ENCODE measurements around the gene HSD17B8.

Gene HSD17B8

DNA sequence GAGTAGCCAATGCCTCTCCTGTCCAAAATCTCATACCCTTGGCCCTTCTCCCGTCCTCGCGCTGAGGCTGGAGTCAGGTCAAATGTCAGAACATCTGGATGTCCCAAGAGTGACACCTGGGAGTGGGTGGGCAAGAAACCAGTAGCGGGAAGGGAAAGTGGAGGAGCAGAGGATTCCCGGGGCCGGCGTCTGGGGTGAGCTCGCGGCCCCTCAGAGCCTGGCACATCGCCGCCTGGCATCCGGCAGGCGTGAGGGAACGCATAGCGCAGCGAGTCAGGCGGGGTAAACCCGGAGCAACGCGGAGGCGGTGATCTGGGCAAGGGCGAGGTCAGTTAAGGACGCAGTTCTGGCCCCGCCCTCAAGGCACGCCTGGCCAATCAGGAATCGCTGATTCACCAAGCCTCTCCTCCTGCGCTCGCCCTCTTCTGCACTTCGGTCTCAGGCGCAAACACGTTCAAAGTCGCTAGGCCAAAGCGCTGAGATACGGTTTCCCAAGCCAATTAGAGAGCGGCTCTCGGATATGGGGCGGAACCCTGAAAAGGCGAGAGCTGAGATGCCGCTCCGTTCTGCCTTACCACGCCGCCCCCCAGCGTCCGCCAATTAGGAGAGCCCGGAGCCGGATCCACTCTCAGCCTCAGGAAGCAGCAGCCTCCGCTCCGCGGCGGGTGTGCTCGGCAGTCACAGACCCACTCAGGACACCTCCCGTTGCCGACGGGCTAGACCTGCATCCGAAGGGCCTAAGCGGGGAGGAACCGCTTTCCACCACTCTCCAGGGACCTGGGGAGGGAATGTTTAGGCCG is 44.7 kb downstream of the HSD17B8 start:
- DNase-seq: peak; percentile 46

DNA sequence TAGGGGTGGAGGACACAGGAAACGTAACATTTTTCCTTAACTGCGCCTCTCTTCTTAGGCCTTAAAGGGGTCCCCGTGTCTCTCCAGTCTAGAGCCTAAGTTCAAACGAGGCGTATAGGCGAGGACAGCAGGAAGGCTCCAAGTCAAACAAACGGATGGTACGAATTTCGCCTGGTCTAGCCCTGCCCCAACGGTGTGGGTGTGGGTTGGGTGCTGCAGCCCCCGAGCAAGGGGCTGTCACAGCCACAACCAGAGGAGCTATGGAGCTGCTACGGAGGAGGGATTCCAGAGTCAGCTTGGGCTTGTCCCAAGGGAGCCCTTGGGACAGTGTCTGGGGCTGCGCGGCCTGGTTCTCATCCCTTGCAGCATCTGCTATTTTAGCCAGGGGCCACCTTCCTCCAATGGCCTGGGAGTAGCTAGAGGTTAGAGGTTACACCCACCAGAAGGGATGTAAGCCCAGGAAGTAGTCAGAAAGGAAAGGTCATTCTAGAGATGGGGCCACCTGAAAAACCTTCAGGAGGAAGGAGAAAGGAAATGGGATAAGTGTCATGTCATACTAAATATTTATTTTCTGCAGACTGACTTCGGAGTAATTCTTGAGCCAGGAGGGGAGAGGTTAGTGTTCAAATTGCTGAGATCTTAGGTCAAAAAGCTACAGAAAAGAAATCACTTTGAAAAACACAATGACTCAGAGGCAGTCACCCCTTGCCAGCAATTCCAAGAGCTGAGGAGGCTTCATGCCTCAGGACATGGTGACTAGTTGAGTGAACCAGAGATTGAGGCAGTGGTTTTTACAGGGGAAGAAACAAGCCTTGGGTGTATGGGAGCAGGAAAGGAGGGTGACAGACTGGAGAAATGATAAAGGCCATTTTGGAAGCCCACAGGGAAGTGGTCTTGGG is 45.5 kb downstream of the HSD17B8 start:
- DNase-seq: no peak

DNA sequence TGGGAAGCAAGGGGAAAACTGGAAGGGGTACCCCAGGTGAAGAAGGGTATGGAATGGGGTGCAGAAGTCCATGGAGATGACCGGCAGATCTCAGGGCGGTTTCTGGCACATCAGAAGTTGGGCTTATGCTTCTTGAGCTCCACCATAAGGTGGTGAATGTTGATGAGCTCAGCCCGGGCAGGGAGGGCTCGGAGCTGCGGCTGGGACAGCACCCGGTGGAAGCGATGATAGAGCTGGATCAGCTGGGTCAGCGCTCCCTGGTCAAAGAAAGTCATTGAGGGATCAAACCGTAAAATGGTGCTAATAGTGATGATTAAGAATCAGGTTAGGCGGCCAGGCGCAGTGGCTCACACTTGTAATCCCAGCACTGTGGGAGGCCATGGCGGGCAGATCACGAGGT is 46.3 kb downstream of the HSD17B8 start:
- no peak for DNase-seq

DNA sequence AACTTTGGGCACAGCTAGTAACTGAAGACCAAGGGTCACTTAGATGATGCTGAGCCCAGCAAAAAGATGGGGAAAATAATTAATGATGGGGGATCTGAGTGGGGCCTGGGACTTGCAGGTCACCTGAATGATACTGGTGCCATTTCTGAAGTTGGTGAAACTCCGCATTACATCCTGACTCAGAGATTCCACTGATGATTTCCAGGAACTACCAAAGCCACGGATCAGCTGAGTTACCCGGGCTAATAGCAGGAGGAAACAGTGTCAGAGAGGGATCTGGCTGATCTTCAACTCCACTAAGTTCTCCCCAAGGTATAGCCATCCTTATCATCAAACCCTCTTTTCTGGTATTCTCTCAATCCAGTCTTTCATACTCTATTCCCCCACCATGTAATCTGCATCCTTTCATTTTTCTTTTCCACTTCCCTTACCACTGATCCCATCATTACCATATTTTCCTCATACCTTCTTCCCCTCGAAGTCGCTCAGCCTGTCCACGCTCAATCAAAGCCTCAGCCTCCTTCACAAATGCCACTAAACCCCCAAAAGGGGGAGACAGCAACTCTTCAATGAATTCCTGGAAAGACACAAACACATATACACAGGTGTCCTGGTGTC is 47.0 kb downstream of the HSD17B8 start:
- no peak for DNase-seq

DNA sequence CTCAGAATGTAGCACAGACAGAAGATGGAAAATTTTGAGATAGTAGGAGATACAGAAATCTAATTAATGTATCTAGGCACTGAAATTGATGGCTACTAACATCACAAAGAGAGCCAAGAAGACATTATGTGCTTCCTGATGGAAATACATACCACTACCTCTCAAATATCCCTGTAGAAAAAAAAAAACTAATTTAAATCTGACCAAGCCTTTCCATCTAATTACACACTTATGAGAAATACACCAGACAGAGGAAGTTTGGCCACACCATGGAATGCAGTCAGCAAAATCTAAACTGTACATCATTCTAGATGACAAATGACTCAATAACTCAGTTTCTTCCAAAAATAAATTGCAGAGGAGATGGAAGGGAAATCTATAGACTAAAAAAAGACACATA is 48.3 kb downstream of the HSD17B8 start:
- DNase-seq: no peak

DNA sequence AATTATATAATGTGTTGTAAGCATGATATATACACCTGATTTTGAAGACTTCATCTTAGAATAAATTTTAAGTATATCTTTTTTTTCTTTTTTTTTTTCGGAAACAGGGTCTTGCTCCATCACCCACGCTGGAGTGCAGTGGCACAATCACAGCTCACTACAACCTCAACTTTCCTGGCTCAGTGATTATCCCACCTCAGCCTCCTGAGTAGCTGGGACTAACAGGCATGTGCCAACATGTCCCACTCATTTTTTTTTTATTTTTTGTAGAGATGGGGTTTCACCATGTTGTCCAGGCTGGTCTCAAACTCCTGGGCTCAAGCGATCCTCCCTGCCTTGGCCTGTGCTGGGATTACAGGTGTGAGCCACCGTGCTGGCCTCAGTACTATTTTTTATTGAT is 50.1 kb downstream of the HSD17B8 start:
- DNase-seq: no peak
